Measurements from ENCODE around the gene SYNPO2.

DNA sequence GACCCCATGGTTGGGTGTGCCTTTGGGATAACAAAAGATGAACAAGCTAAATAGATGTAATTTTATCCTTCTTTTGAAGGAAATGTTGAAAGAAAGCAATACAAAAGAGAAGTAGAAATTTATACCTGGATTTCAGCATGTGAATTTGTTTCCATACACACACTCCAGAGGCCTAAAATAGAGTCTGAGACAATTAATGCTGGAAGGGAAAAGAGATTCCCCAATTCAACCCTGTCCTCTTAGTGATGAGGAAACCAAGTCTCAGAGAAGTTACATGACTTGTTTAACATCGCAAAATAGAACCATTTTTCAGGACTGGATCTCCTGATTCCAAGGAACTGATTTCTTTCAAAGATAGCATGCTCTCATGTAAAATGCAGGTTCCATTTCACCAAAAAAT is 209.7 kb downstream of the SYNPO2 start:
- no peak for TF ChIP-seq POLR2AphosphoS5 (IDR thresholded peaks at IDR 0.05; ENCODE audit: low read depth, low read length)
- TF ChIP-seq, protein P1, sequence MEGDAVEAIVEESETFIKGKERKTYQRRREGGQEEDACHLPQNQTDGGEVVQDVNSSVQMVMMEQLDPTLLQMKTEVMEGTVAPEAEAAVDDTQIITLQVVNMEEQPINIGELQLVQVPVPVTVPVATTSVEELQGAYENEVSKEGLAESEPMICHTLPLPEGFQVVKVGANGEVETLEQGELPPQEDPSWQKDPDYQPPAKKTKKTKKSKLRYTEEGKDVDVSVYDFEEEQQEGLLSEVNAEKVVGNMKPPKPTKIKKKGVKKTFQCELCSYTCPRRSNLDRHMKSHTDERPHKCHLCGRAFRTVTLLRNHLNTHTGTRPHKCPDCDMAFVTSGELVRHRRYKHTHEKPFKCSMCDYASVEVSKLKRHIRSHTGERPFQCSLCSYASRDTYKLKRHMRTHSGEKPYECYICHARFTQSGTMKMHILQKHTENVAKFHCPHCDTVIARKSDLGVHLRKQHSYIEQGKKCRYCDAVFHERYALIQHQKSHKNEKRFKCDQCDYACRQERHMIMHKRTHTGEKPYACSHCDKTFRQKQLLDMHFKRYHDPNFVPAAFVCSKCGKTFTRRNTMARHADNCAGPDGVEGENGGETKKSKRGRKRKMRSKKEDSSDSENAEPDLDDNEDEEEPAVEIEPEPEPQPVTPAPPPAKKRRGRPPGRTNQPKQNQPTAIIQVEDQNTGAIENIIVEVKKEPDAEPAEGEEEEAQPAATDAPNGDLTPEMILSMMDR (IDR thresholded peaks at IDR 0.05): no peak
- no peak for TF ChIP-seq SIN3A (IDR thresholded peaks at IDR 0.05; ENCODE audit: borderline replicate concordance, insufficient read depth, low read depth, low read length)
